BLaER1 treated with 17β-estradiol and CSF1 and Interleukin-3, amounts not matched to agents 10 nM and 100 nM (cell line): Measurements from ENCODE around the gene HOTAIR.

Experiments
- H3K27ac ChIP-seq, 11 experiments: shearing (Covaris generic); formaldehyde crosslinking; 2 replicates each; pipeline ENCODE4 v1.8.1; 2022
- H3K27me3 ChIP-seq, 11 experiments: shearing (Covaris generic); formaldehyde crosslinking; 2 replicates each; pipeline ENCODE4 v1.8.1; 2022
- H3K36me3 ChIP-seq, 11 experiments: shearing (Covaris generic); formaldehyde crosslinking; 2 replicates each; pipeline ENCODE4 v1.8.1; 2022
- H3K4me1 ChIP-seq, 10 experiments: shearing (Covaris generic); formaldehyde crosslinking; 2 replicates each; pipeline ENCODE4 v1.8.1; 2022
- H3K4me2 ChIP-seq, 11 experiments: shearing (Covaris generic); formaldehyde crosslinking; 2 replicates each; pipeline ENCODE4 v1.8.1; 2022
- H3K4me3 ChIP-seq, 10 experiments: shearing (Covaris generic); formaldehyde crosslinking; 2 replicates each; pipeline ENCODE4 v1.8.1; 2022
- H3K9ac ChIP-seq, 11 experiments: shearing (Covaris generic); formaldehyde crosslinking; 2 replicates each; pipeline ENCODE4 v1.8.1; 2022
- H3K9me3 ChIP-seq, 11 experiments: shearing (Covaris generic); formaldehyde crosslinking; replicated peaks in 1 of 11; 2 replicates each; pipeline ENCODE4 v1.8.1; 2022
- H4K20me1 ChIP-seq, 11 experiments: shearing (Covaris generic); formaldehyde crosslinking; 2 replicates each; pipeline ENCODE4 v1.8.1; 2022
- Cebpa-rat ChIP-seq, 11 experiments: shearing (Covaris generic); IDR thresholded peaks; 2 replicates each; pipeline ENCODE4 v1.8.1; 2022

HOTAIR gene

DNA sequence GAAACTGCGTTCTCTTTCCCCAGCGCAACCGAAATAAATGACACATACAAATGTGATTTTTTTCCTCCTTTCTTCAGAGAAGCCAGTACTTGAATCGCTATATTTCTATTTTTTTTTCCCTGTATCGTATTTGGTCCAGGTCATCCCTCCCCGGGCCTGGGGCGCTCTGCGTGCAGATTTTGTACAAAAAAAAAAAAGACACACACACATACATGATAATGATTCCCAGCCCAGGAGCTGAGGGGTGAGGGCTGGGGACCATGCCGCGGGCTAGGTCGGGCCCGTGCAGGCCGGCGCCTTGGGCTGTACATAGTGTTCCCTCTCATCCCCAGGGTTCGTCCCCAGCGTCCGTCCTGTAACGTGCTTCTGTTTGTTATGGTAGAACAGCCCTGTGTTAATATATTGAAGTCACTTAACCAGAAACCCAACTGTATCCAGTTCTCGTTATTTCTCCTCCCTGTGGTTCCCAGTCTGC, 28.2 kb upstream of the HOTAIR start:
- Histone ChIP-seq H3K27ac (no peak overlapping the region), H3K4me3 (no peak overlapping the region), H3K9me3 (peaks cover 0 to 11% (median 7%) of the 10 kb centered on the region in 11 experiments; a peak in 13 of 22 replicates), H3K9ac (no peak overlapping the region), H3K4me1 (peaks cover 0 to 15% (median 10%) of the 10 kb centered on the region in 10 experiments; a peak in 14 of 20 replicates), H4K20me1 (peaks cover 0 to 95% (median 83%) of the 10 kb centered on the region in 11 experiments; a peak in 16 of 22 replicates), H3K4me2 (no peak overlapping the region), H3K36me3 (no peaks in the 10 kb centered on the region), H3K27me3 (peaks cover 100% of the 10 kb centered on the region in 11 experiments)
- TF ChIP-seq Cebpa-rat (IDR thresholded peaks at IDR 0.05) = no peak

DNA sequence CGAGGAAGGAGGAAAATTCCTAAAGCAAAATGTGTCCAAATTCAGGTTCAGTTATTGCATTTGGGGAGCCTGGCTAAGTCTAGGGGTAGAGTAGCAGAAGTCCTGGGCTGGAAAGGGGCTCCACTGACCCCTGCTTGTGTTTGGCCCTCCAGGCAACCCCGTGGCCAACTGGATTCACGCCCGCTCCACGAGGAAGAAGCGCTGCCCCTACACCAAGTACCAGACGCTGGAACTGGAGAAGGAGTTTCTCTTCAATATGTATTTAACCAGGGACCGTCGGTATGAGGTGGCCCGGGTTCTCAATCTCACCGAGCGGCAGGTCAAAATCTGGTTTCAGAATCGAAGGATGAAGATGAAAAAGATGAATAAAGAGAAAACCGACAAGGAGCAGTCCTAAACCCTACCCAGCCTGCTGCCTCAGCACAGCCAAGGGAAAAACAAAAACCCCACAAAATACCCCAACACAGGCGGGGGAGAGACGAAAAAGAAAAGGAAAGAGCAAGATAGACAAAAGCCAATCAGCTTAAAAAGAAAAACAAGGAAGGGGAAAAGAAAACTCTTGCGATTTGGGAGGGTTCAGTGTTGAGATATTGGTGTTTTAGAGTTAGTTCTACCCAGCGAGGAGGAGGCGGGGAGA, 27.6 kb upstream of the HOTAIR start:
- no peaks in the 10 kb centered on the region for H3K36me3 ChIP-seq
- H3K9me3 ChIP-seq = peaks cover 0 to 11% (median 7%) of the 10 kb centered on the region in 11 experiments; a peak in 13 of 22 replicates
- peaks cover 100% of the 10 kb centered on the region in 11 experiments for H3K27me3 ChIP-seq
- no peak overlapping the region for H3K4me3 ChIP-seq
- no peak overlapping the region for H3K9ac ChIP-seq
- no peak overlapping the region for H3K4me2 ChIP-seq
- no peak overlapping the region for H3K27ac ChIP-seq
- peaks cover 0 to 15% (median 10%) of the 10 kb centered on the region in 10 experiments; a peak in 14 of 20 replicates for H3K4me1 ChIP-seq
- no peak for TF ChIP-seq Cebpa-rat (IDR thresholded peaks at IDR 0.05)
- peaks cover 0 to 95% (median 83%) of the 10 kb centered on the region in 11 experiments; a peak in 16 of 22 replicates for H4K20me1 ChIP-seq

DNA sequence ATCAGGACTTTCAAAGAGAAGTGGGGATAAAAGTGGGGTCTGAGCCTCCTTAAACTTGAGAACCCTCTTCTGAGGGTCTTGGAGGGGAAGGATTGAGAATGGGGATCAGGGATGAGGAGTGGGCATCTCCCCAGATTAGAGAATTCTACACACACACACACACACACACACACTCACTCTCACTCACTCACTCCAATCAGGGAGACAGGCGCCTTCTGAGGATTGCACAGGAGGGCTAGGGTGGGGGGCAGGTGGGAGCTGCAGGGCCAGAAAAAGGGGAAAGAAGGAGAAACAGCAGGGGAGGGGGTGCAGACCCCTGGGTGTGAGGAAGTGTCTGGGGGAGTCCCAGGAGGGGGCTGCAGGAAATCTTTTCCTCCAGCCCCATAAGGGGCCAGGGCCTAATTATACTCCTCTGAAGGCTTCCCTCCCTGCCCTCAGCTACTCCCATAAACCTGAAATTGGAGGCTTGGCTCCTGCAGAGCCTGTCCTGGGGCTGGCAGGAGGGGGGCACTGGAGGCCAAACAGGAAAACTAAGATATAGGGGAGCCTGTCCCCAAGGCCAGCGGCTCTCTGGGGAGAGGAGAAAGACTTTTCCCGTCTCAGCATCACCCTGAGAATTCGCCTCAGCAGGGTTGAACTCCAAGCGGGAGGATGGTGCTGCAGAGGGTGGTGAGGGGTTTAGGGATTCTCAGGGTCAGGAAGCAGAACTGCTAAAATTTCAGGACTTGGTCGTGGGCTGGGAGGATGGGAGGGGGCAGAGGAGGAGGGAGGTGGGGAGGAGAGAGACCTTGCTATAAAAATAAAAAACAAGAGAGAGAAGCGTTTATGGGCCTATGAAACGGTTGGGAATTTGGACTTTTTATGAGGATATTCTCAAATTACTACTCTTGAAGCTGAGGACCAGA, 26.8 kb upstream of the HOTAIR start:
- Histone ChIP-seq H3K4me3 (no peak overlapping the region), H3K27ac (no peak overlapping the region), H3K9ac (no peak overlapping the region), H4K20me1 (peaks cover 0 to 95% (median 83%) of the 10 kb centered on the region in 11 experiments; a peak in 17 of 22 replicates), H3K4me1 (peaks cover 0 to 7% (median 6%) of the 10 kb centered on the region in 10 experiments; a peak in 14 of 20 replicates), H3K36me3 (no peaks in the 10 kb centered on the region), H3K9me3 (peaks cover 0 to 11% (median 7%) of the 10 kb centered on the region in 11 experiments; a peak in 13 of 22 replicates), H3K27me3 (peaks cover 100% of the 10 kb centered on the region in 11 experiments), H3K4me2 (no peak overlapping the region)
- TF ChIP-seq Cebpa-rat (IDR thresholded peaks at IDR 0.05) = no peak

DNA sequence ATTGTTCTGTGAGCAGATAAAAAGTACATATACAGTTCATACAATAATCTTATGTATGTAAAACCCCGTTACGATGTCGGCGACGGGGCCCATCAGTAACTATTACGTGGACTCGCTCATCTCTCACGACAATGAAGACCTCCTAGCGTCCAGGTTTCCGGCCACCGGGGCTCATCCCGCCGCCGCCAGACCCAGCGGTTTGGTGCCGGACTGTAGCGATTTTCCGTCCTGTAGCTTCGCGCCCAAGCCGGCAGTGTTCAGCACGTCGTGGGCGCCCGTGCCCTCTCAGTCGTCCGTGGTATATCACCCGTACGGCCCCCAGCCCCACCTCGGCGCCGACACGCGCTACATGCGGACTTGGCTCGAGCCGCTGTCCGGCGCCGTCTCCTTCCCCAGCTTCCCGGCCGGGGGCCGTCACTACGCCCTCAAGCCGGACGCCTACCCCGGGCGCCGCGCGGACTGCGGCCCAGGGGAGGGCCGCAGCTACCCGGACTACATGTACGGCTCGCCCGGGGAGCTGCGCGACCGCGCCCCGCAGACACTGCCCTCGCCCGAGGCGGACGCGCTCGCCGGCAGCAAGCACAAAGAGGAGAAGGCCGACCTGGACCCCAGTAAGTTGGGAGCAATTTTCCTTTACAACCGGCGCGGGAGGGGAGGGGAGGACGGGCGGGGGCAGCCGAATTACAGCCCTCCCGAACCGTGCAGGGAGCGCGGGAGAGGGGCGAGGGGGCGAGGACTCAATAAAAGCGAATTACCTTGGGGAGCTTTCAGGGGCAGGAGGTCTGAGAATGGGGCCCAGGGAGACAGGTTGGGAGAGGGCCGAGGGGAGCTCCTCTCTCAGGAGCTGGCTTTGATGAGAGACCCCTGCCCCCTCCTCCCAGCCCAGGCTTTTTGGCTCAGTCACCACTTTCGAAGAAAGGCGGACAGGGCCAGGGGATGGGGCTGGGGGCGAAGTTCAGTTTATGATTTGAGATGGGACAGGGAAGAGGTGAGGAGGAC, 25.7 kb upstream of the HOTAIR start, which contains the start of gene HOXC9:
Gene HOXC9 (plus strand): TSS at position 46 of the 999 bp plus-strand sequence. CDS start 28 bp downstream, at position 74.
- Histone ChIP-seq H3K4me3 (no peak within 1 kb of the TSS), H3K4me2 (no peak within 1 kb of the TSS), H4K20me1 (peaks cover 0 to 95% (median 83%) of the 10 kb centered on the region in 11 experiments; a peak in 17 of 22 replicates), H3K9me3 (peaks cover 0 to 11% (median 7%) of the 10 kb centered on the region in 11 experiments; a peak in 13 of 22 replicates), H3K36me3 (no peaks in the 10 kb centered on the region), H3K4me1 (peaks cover 0 to 9% (median 5%) of the 10 kb centered on the region in 10 experiments; a peak in 8 of 20 replicates), H3K9ac (no peak within 1 kb of the TSS), H3K27ac (no peak within 1 kb of the TSS), H3K27me3 (peaks cover 100% of the 10 kb centered on the region in 11 experiments)
- no peak for TF ChIP-seq Cebpa-rat (IDR thresholded peaks at IDR 0.05)

DNA sequence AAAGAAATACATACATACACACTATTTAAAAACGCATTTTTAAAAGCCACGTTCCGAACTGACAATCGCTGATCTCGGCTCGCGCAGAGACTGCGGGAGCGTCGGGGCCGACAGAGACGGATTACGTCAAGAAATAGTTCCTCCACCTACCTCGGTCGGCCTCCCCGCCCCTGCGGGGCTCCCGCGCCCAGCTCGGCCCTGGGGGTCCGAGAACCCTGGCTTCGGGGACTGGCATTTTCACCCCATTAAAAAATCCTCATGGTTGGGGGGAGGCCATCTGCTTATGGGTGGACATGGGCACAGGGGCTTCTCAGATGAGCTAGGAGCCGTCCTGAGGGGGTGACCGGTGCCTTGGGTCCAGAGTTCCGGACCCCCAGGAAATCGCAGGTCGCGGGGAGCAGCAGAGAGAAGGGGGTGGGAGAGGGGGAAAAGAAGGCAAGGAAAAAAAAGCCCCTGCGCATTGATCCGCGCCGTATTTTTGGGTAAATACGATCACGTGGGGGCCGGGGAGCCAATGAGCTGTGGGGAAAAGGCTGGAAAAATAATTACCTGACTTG, 24.9 kb upstream of the HOTAIR start:
- Histone ChIP-seq H3K27ac (no peak overlapping the region), H3K4me1 (peaks cover 0 to 12% (median 6%) of the 10 kb centered on the region in 10 experiments; a peak in 8 of 20 replicates), H3K9me3 (peaks cover 0 to 14% (median 7%) of the 10 kb centered on the region in 11 experiments; a peak in 13 of 22 replicates), H3K4me2 (no peak overlapping the region), H3K27me3 (peaks cover 100% of the 10 kb centered on the region in 11 experiments), H4K20me1 (peaks cover 0 to 95% (median 81%) of the 10 kb centered on the region in 11 experiments; a peak in 17 of 22 replicates), H3K36me3 (no peaks in the 10 kb centered on the region), H3K9ac (no peak overlapping the region), H3K4me3 (no peak overlapping the region)
- TF ChIP-seq Cebpa-rat (IDR thresholded peaks at IDR 0.05) = no peak

DNA sequence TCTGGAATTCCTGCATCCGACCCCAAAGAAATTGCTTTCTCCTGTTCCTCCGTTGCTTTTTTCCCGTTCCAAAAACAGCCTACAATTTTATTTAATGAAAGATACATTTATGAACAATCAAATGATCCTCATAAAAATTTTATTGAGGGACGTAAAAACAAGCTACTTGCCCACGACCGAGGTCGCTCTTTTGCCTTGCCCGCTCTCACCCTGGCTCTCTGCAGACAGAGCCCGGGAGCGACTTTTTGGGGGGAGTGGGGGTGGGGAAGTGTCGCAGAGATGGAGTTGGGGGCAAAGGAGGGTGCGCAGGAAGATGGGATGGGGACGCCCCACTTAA, 24.1 kb upstream of the HOTAIR start:
- peaks cover 0 to 95% (median 81%) of the 10 kb centered on the region in 11 experiments; a peak in 17 of 22 replicates for H4K20me1 ChIP-seq
- H3K27ac ChIP-seq = no peak overlapping the region
- peaks cover 100% of the 10 kb centered on the region in 11 experiments for H3K27me3 ChIP-seq
- no peak overlapping the region for H3K4me3 ChIP-seq
- peaks cover 0 to 20% (median 7%) of the 10 kb centered on the region in 11 experiments; a peak in 13 of 22 replicates for H3K9me3 ChIP-seq
- TF ChIP-seq Cebpa-rat (IDR thresholded peaks at IDR 0.05) = no peak
- peaks cover 0 to 12% (median 6%) of the 10 kb centered on the region in 10 experiments; a peak in 8 of 20 replicates for H3K4me1 ChIP-seq
- H3K9ac ChIP-seq = no peak overlapping the region
- no peaks in the 10 kb centered on the region for H3K36me3 ChIP-seq
- H3K4me2 ChIP-seq = no peak overlapping the region

DNA sequence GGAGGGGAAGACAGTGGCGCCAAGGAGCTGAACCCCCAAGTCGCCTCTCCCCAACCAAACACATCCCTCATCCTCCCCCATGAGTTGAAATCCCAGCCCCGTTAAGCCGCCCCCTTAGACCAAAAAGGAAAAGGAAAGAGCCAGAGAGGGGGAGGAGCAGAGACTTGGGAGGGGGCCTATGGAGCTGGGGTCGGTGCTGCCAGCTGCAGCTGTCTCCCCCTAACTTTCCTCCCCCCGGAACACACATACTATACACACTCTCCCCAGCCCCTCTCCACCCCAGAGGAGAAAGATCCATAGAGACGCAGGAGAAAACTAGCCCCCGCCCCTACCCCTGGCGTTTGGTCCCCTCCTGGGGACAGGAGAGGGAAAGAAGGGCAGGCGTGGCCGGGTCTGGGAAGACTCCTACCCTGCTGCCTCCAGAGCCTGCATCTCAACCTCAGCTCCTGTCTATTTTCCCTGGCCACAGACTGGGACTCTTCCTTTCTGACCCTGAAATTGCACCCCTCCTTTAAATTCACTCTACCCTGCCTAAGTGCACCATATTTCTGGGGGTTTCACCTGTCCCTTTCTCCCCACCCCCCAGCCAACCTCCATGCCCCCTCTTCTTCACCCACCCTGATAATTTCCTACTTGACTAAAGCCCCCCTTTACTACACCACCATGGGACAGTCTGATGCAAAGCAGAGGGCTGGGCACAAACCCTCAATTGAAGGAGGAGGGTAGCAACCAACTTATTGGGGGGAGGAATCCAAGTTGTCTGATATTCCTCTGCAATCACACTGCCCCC, 23.6 kb upstream of the HOTAIR start:
- Histone ChIP-seq H3K4me3 (no peak overlapping the region), H3K4me1 (peaks cover 0 to 12% (median 6%) of the 10 kb centered on the region in 10 experiments; a peak in 8 of 20 replicates), H3K27me3 (peaks cover 100% of the 10 kb centered on the region in 11 experiments), H3K4me2 (no peak overlapping the region), H3K27ac (no peak overlapping the region), H3K9ac (no peak overlapping the region), H4K20me1 (peaks cover 0 to 97% (median 82%) of the 10 kb centered on the region in 11 experiments; a peak in 17 of 22 replicates), H3K36me3 (no peaks in the 10 kb centered on the region), H3K9me3 (peaks cover 0 to 26% (median 7%) of the 10 kb centered on the region in 11 experiments; a peak in 13 of 22 replicates)
- TF ChIP-seq Cebpa-rat (IDR thresholded peaks at IDR 0.05) = no peak
